ENCODE measurements around the gene JOSD1.

DNA sequence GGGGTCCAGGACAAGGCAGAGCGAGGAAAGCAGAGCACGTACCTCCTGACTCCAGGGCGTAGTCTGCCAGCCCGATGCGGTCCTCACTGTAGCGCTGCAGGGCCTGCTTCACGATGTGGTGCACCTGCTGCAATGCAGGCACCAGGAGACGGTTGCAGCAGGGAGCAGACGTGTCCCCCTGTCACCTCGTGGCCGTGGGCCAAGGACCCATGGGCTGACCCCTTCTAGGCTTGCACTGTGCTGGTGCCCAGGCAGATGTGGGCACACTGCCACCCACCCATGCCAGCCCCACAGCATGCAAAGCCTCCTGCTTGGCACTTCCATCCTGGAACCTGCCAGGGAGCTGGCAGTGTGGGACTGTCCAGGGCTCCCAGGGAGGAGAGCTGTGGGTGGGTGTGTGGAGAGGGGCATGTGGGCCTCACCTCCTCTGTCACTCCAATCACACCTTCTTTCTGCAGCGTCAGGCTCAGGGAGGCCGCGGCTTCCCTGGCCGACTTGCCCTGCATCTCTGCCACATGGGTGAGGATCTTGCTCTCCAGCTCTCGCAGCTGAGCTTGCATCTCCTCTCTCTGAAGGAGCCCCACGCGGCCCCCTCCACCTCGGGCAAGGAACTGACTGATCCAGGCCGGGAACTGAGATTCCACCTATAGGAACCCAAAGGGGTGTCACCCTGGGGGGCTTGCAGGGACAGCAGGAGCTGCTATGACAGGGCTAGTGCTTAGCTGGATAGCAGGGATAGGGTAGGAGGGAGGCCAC, 38.7 kb upstream of the JOSD1 start:
- TF ChIP-seq, protein P1, sequence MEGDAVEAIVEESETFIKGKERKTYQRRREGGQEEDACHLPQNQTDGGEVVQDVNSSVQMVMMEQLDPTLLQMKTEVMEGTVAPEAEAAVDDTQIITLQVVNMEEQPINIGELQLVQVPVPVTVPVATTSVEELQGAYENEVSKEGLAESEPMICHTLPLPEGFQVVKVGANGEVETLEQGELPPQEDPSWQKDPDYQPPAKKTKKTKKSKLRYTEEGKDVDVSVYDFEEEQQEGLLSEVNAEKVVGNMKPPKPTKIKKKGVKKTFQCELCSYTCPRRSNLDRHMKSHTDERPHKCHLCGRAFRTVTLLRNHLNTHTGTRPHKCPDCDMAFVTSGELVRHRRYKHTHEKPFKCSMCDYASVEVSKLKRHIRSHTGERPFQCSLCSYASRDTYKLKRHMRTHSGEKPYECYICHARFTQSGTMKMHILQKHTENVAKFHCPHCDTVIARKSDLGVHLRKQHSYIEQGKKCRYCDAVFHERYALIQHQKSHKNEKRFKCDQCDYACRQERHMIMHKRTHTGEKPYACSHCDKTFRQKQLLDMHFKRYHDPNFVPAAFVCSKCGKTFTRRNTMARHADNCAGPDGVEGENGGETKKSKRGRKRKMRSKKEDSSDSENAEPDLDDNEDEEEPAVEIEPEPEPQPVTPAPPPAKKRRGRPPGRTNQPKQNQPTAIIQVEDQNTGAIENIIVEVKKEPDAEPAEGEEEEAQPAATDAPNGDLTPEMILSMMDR (IDR thresholded peaks at IDR 0.05) = no peak
- no peak for TF ChIP-seq POLR2A (IDR thresholded peaks at IDR 0.05)
